ENCODE data around the gene RARB.

Gene RARB

GRCh38 chr3:25619382-25619781 lies 191.3 kb downstream of the RARB start:
- no peak for DNase-seq

GRCh38 chr3:25620493-25620892 lies 192.4 kb downstream of the RARB start:
- DNase-seq = no peak

GRCh38 chr3:25621087-25621486 lies 193.0 kb downstream of the RARB start:
- no peak for DNase-seq

- DNase-seq = no peak
These were observed 203.9 kb downstream of the RARB start for GRCh38 chr3:25631989-25632388.

GRCh38 chr3:25633919-25634318 lies 205.9 kb downstream of the RARB start:
- no peak for DNase-seq

- DNase-seq = no peak
These were observed 207.0 kb downstream of the RARB start for GRCh38 chr3:25635038-25635437.
